ENCODE measurements around the gene HOXD9. TPM values are rescaled to one million over a fixed set of nuclear protein-coding genes. Genes with fewer than 3 reads are reported as not detected.

HOXD9 gene
- total and polyA plus RNA-seq, 2 of the 8 experiments (the other 6 are each of a cell fraction or from before 2014, with no cell fraction given) = not detected

GRCh38 chr2:176134035-176134434 is 11.5 kb downstream of the HOXD9 start:
- Histone ChIP-seq H2BK5ac (ENCODE audit: low read depth, low read length) (no peak overlapping the region), H3K14ac (ENCODE audit: insufficient read length) (no peak overlapping the region), H3K23me2 (ENCODE audit: low read depth, low read length) (peaks cover 3% of the 10 kb centered on the region; the same call in 1 of the 2 replicates), H3K4me1 (replicated peaks in 1 of 4; ENCODE audit: control insufficient read depth in 3 of 4, insufficient read depth in 4 of 4, low read length in 3 of 4) (peaks cover 0 to 12% (median 3%) of the 10 kb centered on the region in 4 experiments; a peak in 5 of 7 replicates), H4K8ac (ENCODE audit: extremely low read depth, insufficient read depth, low read length) (no peak overlapping the region), H3K4me3 (ENCODE audit: extremely low read depth in 1 of 4, insufficient read depth in 2 of 4, low read depth in 3 of 4, low read length in 4 of 4) (no peak overlapping the region), H2AK5ac (ENCODE audit: low read depth, low read length) (no peak overlapping the region), H3K56ac (replicated peaks; ENCODE audit: insufficient read length, low read depth, low read length) (no peak overlapping the region), H4K20me1 (replicated peaks in 1 of 2; ENCODE audit: control insufficient read depth in 1 of 2, insufficient read depth in 2 of 2, low read length in 2 of 2) (peaks cover 6 to 30% of the 10 kb centered on the region in 2 experiments), H3K79me2 (ENCODE audit: control insufficient read depth in 1 of 2, insufficient read depth in 2 of 2, low read length in 2 of 2) (no peaks in the 10 kb centered on the region), H3K27ac (ENCODE audit: low read depth, low read length) (no peak overlapping the region), H3K18ac (ENCODE audit: extremely low read depth, low read length) (no peak overlapping the region), H4K5ac (ENCODE audit: insufficient read length, low read depth, low read length) (no peak overlapping the region), H2BK120ac (replicated peaks; ENCODE audit: low read depth, low read length) (no peak overlapping the region), H2BK15ac (ENCODE audit: low read length) (no peak overlapping the region), H4K91ac (replicated peaks; ENCODE audit: insufficient read length, low read length) (no peak overlapping the region), H3K79me1 (ENCODE audit: low read depth, low read length) (no peaks in the 10 kb centered on the region), H2AFZ (ENCODE audit: low read length) (no peak overlapping the region), H3K9ac (replicated peaks in 1 of 4; ENCODE audit: extremely low read depth in 1 of 4, low read depth in 3 of 4, low read length in 3 of 4) (no peak overlapping the region), H3K4me2 (ENCODE audit: insufficient read depth in 1 of 2, low read depth in 2 of 2, low read length in 2 of 2) (no peak overlapping the region; a peak in 1 of 4 replicates), H3K4ac (replicated peaks; ENCODE audit: insufficient read length, low read depth, low read length) (no peak overlapping the region), H2BK20ac (ENCODE audit: low read length) (no peak overlapping the region), H3K9me3 (ENCODE audit: insufficient read depth in 2 of 2, low read depth in 1 of 2, low read length in 1 of 2) (no peaks in the 10 kb centered on the region), H3K27me3 (replicated peaks in 1 of 4; ENCODE audit: control insufficient read depth in 3 of 4, extremely low read depth in 1 of 4, insufficient read depth in 3 of 4, low read length in 3 of 4) (peaks cover 93 to 100% (median 98%) of the 10 kb centered on the region in 4 experiments), H2BK12ac (ENCODE audit: low read depth, low read length) (no peak overlapping the region), H3K23ac (ENCODE audit: insufficient read length) (no peak overlapping the region), H3K36me3 (ENCODE audit: control insufficient read depth in 2 of 4, insufficient read depth in 4 of 4, low read length in 3 of 4) (peaks cover 0 to 19% (median 0%) of the 10 kb centered on the region in 4 experiments; a peak in 1 of 8 replicates)
- DNase-seq (ENCODE audit: low read depth in 1 of 2, low spot score in 2 of 2) (peak in 1 of 2 experiments; percentile 39), FAIRE-seq (no peak)
- ChIA-PET POLR2A (ENCODE audit: partially characterized antibody) (no interaction called here), CTCF (ENCODE audit: partially characterized antibody) (interaction anchor here (0.7 to 4.5 kb wide), 9 partner anchors 13 to 518 kb away, joined by 3 to 24 read pairs (median 4); partner anchors contain the start of gene MTX2)
- 14% methylated on average over 4 of the region's 4 CpGs; no CpG with 5 or more reads in 1 of the 2 experiments for WGBS, 2 experiments (ENCODE audit: extremely low coverage in 1 of 2, insufficient coverage in 1 of 2, insufficient read length in 1 of 2, insufficient replicate concordance in 2 of 2, low coverage in 1 of 2, low lambda C conversion rate in 2 of 2, missing lambda C conversion rate in 1 of 2)
- no peak for TF ChIP-seq TEAD4 (IDR thresholded peaks at IDR 0.05; ENCODE audit: low read depth, low read length)
